Sigmoid colon (tissue), 7 donors: ENCODE data around the gene STAT5A. TPM values are rescaled to one million over a fixed set of nuclear protein-coding genes. Genes with fewer than 3 reads are reported as not detected.
"Not testable (repeated sequence)": the region's sequence is repeated elsewhere in the genome, so short reads cannot be mapped to it uniquely, and the experiment has no call there.

Source experiments
- DNase-seq: peaks from one replicate; pipeline ENCODE4 v3.0.0-alpha.2; 2019
- H3K27ac ChIP-seq, 4 donors: fragments of 200-600 bp; sonication (generic); one replicate each; pipeline ENCODE4 v1.5.1; 2016 to 2019; ENCODE audit warnings: mild to moderate bottlenecking in 1 of 4
- H3K27me3 ChIP-seq, 3 donors: fragments of 200-600 bp; sonication (generic); one replicate each; pipeline ENCODE4 v1.5.1; 2019; ENCODE audit warnings: mild to moderate bottlenecking in 1 of 3
- H3K36me3 ChIP-seq, 4 donors: fragments of 200-600 bp; sonication (generic); one replicate each; pipeline ENCODE4 v1.5.1; 2016 to 2019
- H3K4me1 ChIP-seq, 4 donors: fragments of 200-600 bp; sonication (generic); one replicate each; pipeline ENCODE4 v1.5.1; 2017 to 2019
- H3K4me3 ChIP-seq, 4 donors: fragments of 200-600 bp; sonication (generic); one replicate each; pipeline ENCODE4 v1.5.1; 2017 to 2019; ENCODE audit warnings: mild to moderate bottlenecking in 2 of 4, moderate library complexity in 1 of 4
- H3K9me3 ChIP-seq, 4 donors: fragments of 200-600 bp in 3 of 4; sonication (generic) in 3 of 4; one replicate each; pipeline versions ENCODE4 v1.5.1 to v1.6.1; 2013 to 2019
- EP300 ChIP-seq, 4 donors: sonication (generic); formaldehyde crosslinking; IDR thresholded peaks; one replicate each; pipeline ENCODE4 v1.6.1; 2017; ENCODE audit warnings: antibody characterized with exemption in 4 of 4
- POLR2A ChIP-seq, 2 donors: fragments of 450-650 bp; IDR thresholded peaks; one replicate each; pipeline ENCODE4 v1.6.1; 2016; ENCODE audit warnings: antibody characterized with exemption in 2 of 2, mild to moderate bottlenecking in 2 of 2, moderate library complexity in 2 of 2
- POLR2AphosphoS5 ChIP-seq, 4 donors: sonication (generic); formaldehyde crosslinking; IDR thresholded peaks; one replicate each; pipeline ENCODE4 v1.6.1; 2017; ENCODE audit warnings: antibody characterized with exemption in 4 of 4
- WGBS, 2 donors: extraction: QIAGEN DNeasy Blood & Tissue Kit; methylation state at CpG; one replicate each; pipeline ENCODE4 v1.1.7; 2013; 5-methylcytosine and 5-hydroxymethylcytosine counted together
- intact Hi-C: fragments of 100-400 bp; cut with DNase I; formaldehyde crosslinking; loops from one replicate; pipeline ENCODE4 v1.15.1; 2023
- polyA plus RNA-seq, 3 donors: library from polyadenylated mRNA; stranded (reverse); fragments of 200-250 nt; gene quantifications; one replicate each; pipeline ENCODE4 v1.2.3, GENCODE V29; 2013
- total RNA-seq, 4 donors: library from RNA; depleted of rRNA; stranded (reverse); fragments of >200 nt; gene quantifications; one replicate each; pipeline ENCODE4 v1.1.0, GENCODE V29; 2016
- TF ChIP-seq, protein P1 (sequence below), 4 experiments: fragments of 450-650 bp in 3 of 4; fragments of 200-600 bp in 1 of 4; IDR thresholded peaks; one replicate each; pipeline ENCODE4 v1.5.1; 2016 to 2019; ENCODE audit warnings: antibody characterized with exemption in 4 of 4, mild to moderate bottlenecking in 3 of 4, moderate library complexity in 2 of 4
- donor health status: healthy with polysubstance abuse.
- donor health status: Bipolar disorder and iron deficiency.
- donor health status: healthy.

The STAT5A gene
- total and polyA plus RNA-seq, 7 donors, result 7.4 to 91.0 (median 57.2) TPM

DNA sequence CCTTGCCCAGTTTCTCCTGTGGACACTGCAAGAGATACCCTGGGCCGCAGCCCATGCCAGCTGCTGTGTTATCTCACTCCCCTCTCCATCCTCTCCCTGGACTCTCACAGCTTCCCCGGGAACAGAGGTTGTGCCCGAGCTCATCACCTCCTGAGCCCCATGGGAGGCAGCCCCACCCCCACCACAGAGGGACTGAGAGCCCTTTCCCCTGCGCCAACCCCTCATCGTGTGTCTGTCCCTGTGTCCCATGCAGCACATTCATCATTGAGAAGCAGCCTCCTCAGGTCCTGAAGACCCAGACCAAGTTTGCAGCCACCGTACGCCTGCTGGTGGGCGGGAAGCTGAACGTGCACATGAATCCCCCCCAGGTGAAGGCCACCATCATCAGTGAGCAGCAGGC is 12.7 kb downstream of the STAT5A start:
- Histone ChIP-seq H3K9me3 (no peaks in the 10 kb centered on the region), H3K4me3 (no peak overlapping the region), H3K27ac (no peak overlapping the region), H3K4me1 (no peaks in the 10 kb centered on the region), H3K27me3 (no peaks in the 10 kb centered on the region), H3K36me3 (peaks cover 23 to 86% (median 41%) of the 10 kb centered on the region in 4 donors)
- DNase-seq, result no peak
- 92 to 93% methylated on average over 9 of the region's 9 CpGs for WGBS, 2 donors
- no peak for TF ChIP-seq EP300 (IDR thresholded peaks at IDR 0.05)
- TF ChIP-seq POLR2AphosphoS5 (IDR thresholded peaks at IDR 0.05), result no peak
- TF ChIP-seq, protein P1, sequence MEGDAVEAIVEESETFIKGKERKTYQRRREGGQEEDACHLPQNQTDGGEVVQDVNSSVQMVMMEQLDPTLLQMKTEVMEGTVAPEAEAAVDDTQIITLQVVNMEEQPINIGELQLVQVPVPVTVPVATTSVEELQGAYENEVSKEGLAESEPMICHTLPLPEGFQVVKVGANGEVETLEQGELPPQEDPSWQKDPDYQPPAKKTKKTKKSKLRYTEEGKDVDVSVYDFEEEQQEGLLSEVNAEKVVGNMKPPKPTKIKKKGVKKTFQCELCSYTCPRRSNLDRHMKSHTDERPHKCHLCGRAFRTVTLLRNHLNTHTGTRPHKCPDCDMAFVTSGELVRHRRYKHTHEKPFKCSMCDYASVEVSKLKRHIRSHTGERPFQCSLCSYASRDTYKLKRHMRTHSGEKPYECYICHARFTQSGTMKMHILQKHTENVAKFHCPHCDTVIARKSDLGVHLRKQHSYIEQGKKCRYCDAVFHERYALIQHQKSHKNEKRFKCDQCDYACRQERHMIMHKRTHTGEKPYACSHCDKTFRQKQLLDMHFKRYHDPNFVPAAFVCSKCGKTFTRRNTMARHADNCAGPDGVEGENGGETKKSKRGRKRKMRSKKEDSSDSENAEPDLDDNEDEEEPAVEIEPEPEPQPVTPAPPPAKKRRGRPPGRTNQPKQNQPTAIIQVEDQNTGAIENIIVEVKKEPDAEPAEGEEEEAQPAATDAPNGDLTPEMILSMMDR (IDR thresholded peaks at IDR 0.05), result no peak
- no peak for TF ChIP-seq POLR2A (IDR thresholded peaks at IDR 0.05)
- intact Hi-C loops, result no loop called here

GRCh38 chr17:42303694-42304093 is 15.4 kb downstream of the STAT5A start:
- no peaks in the 10 kb centered on the region for H3K9me3 ChIP-seq
- H3K27me3 ChIP-seq, result no peaks in the 10 kb centered on the region
- peaks cover 0 to under 1% (median 0%) of the 10 kb centered on the region in 4 donors for H3K4me1 ChIP-seq
- no peak for DNase-seq
- peaks cover 27 to 93% (median 53%) of the 10 kb centered on the region in 4 donors for H3K36me3 ChIP-seq
- intact Hi-C loops, result no loop called here
- TF ChIP-seq EP300 (IDR thresholded peaks at IDR 0.05) (no peak), POLR2A (IDR thresholded peaks at IDR 0.05) (no peak), POLR2AphosphoS5 (IDR thresholded peaks at IDR 0.05) (no peak)
- TF ChIP-seq, protein P1 (IDR thresholded peaks at IDR 0.05), result no peak
- WGBS, 2 donors, result 88 to 89% methylated on average over 3 of the region's 3 CpGs
- no peak overlapping the region for H3K4me3 ChIP-seq
- H3K27ac ChIP-seq, result no peak overlapping the region

GRCh38 chr17:42304187-42305030 is 16.1 kb downstream of the STAT5A start:
- Histone ChIP-seq H3K27ac (no peak overlapping the region), H3K4me1 (peaks cover 0 to 8% (median 2%) of the 10 kb centered on the region in 4 donors), H3K4me3 (no peak overlapping the region), H3K36me3 (peaks cover 27 to 93% (median 51%) of the 10 kb centered on the region in 4 donors), H3K27me3 (no peaks in the 10 kb centered on the region), H3K9me3 (no peaks in the 10 kb centered on the region)
- DNase-seq, result no peak
- TF ChIP-seq EP300 (IDR thresholded peaks at IDR 0.05), result no peak
- no peak for TF ChIP-seq POLR2AphosphoS5 (IDR thresholded peaks at IDR 0.05)
- TF ChIP-seq, protein P1 (IDR thresholded peaks at IDR 0.05), result no peak
- TF ChIP-seq POLR2A (IDR thresholded peaks at IDR 0.05), result no peak
- intact Hi-C loops, result no loop called here
- WGBS, 2 donors, result 95 to 96% methylated on average over 16 of the region's 16 CpGs

DNA sequence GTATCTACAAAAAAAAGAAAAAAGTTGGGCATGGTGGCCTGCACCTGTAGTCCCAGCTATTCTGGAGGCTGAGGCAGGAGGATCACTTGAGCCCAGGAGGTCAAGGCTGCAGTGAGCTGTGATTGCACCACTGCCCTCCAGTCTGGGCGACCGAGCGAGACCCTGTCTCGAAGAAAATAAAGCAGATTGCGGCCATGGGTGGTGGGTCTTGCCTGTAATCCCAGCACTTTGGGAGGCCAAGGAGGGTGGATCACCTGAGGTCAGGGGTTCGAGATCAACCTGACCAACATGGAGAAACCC is 16.7 kb downstream of the STAT5A start:
- peaks cover 27 to 91% (median 51%) of the 10 kb centered on the region in 4 donors for H3K36me3 ChIP-seq
- H3K27ac ChIP-seq, H3K9me3 ChIP-seq, H3K4me3 ChIP-seq, DNase-seq, intact Hi-C loops, H3K27me3 ChIP-seq: not testable (repeated sequence)
- peaks cover 0 to 11% (median 7%) of the 10 kb centered on the region in 4 donors for H3K4me1 ChIP-seq
- 97 to 99% methylated on average over 6 of the region's 6 CpGs for WGBS, 2 donors

- intact Hi-C loops, result no loop called here
- Histone ChIP-seq H3K9me3 (no peaks in the 10 kb centered on the region), H3K36me3 (peaks cover 27 to 89% (median 50%) of the 10 kb centered on the region in 4 donors), H3K4me1 (peaks cover 0 to 19% (median 15%) of the 10 kb centered on the region in 4 donors), H3K27ac (no peak overlapping the region), H3K4me3 (no peak overlapping the region), H3K27me3 (no peaks in the 10 kb centered on the region)
- no peak for DNase-seq
- TF ChIP-seq EP300 (IDR thresholded peaks at IDR 0.05), result no peak
- TF ChIP-seq POLR2A (IDR thresholded peaks at IDR 0.05), result no peak
- no peak for TF ChIP-seq POLR2AphosphoS5 (IDR thresholded peaks at IDR 0.05)
- TF ChIP-seq, protein P1 (IDR thresholded peaks at IDR 0.05), result no peak
- WGBS, 2 donors, result 87 to 88% methylated on average over 18 of the region's 18 CpGs
These were observed 17.5 kb downstream of the STAT5A start for GRCh38 chr17:42305543-42306384.
